ENCODE data around the gene ERICH4. TPM values are rescaled to one million over a fixed set of nuclear protein-coding genes. Genes with fewer than 3 reads are reported as not detected.

Gene ERICH4
- total RNA-seq, 1 donor from 2014 or later: not detected

DNA sequence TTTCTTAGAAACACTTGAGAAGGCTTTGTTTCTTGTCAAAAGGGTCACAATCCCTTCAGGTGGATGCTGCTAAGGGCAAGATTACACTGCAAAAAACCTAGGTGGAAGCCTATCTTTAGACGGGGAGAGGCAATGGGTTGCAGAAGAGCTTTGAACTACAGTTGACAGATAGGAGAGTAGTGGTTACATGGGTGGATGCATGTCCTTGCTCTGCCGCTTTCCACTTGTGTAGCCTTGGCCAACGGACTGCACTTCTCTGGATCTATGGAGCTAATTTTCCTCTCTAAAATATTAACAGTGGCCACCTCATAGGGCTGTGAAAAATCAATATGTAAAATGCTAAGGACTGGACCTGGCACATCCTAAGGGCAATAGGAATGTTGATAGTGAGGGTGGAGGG is 44.4 kb upstream of the ERICH4 start:
- ChIA-PET POLR2A (interaction anchor here (0.6 to 1.3 kb wide), 4 partner anchors 35 to 581 kb away, joined by 3 to 5 read pairs (median 3); partner anchors contain the start of gene B9D2), CTCF (no interaction called here)
- intact Hi-C loops (cut with micrococcal nuclease): no loop called here
- H3K27ac Mint-ChIP-seq: no peak overlapping the region
- peaks cover 25% of the 10 kb centered on the region for H3K36me3 Mint-ChIP-seq (ENCODE audit: low read depth)
- no peaks in the 10 kb centered on the region for H3K9me3 Mint-ChIP-seq
- TF ChIP-seq, protein P1, sequence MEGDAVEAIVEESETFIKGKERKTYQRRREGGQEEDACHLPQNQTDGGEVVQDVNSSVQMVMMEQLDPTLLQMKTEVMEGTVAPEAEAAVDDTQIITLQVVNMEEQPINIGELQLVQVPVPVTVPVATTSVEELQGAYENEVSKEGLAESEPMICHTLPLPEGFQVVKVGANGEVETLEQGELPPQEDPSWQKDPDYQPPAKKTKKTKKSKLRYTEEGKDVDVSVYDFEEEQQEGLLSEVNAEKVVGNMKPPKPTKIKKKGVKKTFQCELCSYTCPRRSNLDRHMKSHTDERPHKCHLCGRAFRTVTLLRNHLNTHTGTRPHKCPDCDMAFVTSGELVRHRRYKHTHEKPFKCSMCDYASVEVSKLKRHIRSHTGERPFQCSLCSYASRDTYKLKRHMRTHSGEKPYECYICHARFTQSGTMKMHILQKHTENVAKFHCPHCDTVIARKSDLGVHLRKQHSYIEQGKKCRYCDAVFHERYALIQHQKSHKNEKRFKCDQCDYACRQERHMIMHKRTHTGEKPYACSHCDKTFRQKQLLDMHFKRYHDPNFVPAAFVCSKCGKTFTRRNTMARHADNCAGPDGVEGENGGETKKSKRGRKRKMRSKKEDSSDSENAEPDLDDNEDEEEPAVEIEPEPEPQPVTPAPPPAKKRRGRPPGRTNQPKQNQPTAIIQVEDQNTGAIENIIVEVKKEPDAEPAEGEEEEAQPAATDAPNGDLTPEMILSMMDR (IDR thresholded peaks at IDR 0.05): no peak
- DNase-seq (no peak), ATAC-seq (ENCODE audit: low read depth) (no peak)
- peaks cover 47% of the 10 kb centered on the region for H3K4me1 Mint-ChIP-seq
- H3K4me3 Mint-ChIP-seq: peak overlapping the region; percentile 98
- H3K27me3 Mint-ChIP-seq: no peaks in the 10 kb centered on the region

GRCh38 chr19:41399091-41399490 is 43.9 kb upstream of the ERICH4 start:
- no peak for ATAC-seq (ENCODE audit: low read depth)
- TF ChIP-seq, protein P1 (IDR thresholded peaks at IDR 0.05): no peak

DNA sequence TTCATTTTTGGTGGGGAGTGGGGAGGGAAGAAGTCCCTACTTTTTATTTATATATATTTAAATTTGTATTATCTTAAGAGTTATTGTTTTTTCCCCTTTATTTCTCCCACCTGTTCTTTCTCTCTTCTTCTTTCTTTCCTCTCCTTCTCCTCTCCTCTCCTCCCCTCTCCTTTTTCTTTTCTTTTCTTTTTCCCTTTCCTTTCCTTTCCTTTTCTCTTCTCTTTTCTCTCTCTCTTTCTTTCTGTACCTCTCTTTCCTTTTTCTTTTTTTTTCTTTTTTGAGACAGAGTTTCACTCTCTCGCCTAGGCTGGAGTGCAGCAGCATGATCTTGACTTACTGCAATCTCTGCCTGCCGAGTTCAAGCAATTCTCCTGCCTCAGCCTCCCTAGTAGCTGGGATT is 43.4 kb upstream of the ERICH4 start:
- no peaks in the 10 kb centered on the region for H3K9me3 Mint-ChIP-seq
- no peaks in the 10 kb centered on the region for H3K27me3 Mint-ChIP-seq
- no peak for DNase-seq
- ChIA-PET POLR2A (interaction anchor here (0.6 kb wide), 2 partner anchors 8 to 167 kb away, joined by 3 read pairs; no protein-coding TSS in a partner anchor), CTCF (no interaction called here)
- peaks cover 23% of the 10 kb centered on the region for H3K36me3 Mint-ChIP-seq (ENCODE audit: low read depth)
- TF ChIP-seq, protein P1 (IDR thresholded peaks at IDR 0.05): no peak
- no peak for ATAC-seq (ENCODE audit: low read depth)
- H3K27ac Mint-ChIP-seq: no peak overlapping the region
- H3K4me3 Mint-ChIP-seq: peak overlapping the region; percentile 19
- intact Hi-C loops (cut with micrococcal nuclease): no loop called here
- H3K4me1 Mint-ChIP-seq: peaks cover 45% of the 10 kb centered on the region

More at GRCh38 chr19:41399091-41399490, 43.9 kb upstream of the ERICH4 start:
- POLR2A ChIA-PET: interaction anchor here (0.6 to 1.3 kb wide), 6 partner anchors 8 to 580 kb away, joined by 3 to 5 read pairs (median 3); partner anchors contain the start of gene B9D2
- intact Hi-C loops (cut with micrococcal nuclease): no loop called here
- H3K27ac Mint-ChIP-seq: peak overlapping the region; percentile 57
- peaks cover 23% of the 10 kb centered on the region for H3K36me3 Mint-ChIP-seq (ENCODE audit: low read depth)
- H3K4me1 Mint-ChIP-seq: peaks cover 45% of the 10 kb centered on the region
- H3K4me3 Mint-ChIP-seq: peak overlapping the region; percentile 98
- no peaks in the 10 kb centered on the region for H3K9me3 Mint-ChIP-seq
- H3K27me3 Mint-ChIP-seq: no peaks in the 10 kb centered on the region
- CTCF ChIA-PET: no interaction called here
- no peak for DNase-seq

DNA sequence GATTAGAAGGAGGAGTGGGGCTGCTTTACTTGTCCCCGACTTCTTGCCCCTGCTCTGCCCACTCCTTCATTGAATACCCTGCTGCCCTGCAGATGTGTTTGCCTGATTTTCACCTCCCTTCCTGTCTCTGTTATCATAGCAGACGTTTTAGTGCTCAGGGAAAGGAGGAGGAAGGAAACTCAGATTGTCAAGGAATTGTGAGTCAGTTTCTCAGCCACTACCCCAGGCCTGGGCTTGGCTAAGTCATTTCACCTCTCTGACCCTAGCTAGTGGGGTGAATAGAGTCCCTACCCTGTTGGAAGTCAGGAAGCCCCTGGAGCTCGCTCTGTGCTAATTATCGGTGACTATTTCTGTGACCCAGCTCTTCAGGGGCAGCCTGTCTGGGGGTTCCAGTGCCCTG is 41.5 kb upstream of the ERICH4 start:
- DNase-seq (no peak), ATAC-seq (ENCODE audit: low read depth) (no peak)
- TF ChIP-seq, protein P1 (IDR thresholded peaks at IDR 0.05): no peak
- Mint-ChIP-seq H3K36me3 (ENCODE audit: low read depth) (peaks cover 19% of the 10 kb centered on the region), H3K4me1 (peaks cover 33% of the 10 kb centered on the region), H3K9me3 (no peaks in the 10 kb centered on the region), H3K27ac (no peak overlapping the region), H3K27me3 (no peaks in the 10 kb centered on the region), H3K4me3 (no peak overlapping the region)
- ChIA-PET CTCF (no interaction called here), POLR2A (no interaction called here)
- intact Hi-C loops (cut with micrococcal nuclease): no loop called here

DNA sequence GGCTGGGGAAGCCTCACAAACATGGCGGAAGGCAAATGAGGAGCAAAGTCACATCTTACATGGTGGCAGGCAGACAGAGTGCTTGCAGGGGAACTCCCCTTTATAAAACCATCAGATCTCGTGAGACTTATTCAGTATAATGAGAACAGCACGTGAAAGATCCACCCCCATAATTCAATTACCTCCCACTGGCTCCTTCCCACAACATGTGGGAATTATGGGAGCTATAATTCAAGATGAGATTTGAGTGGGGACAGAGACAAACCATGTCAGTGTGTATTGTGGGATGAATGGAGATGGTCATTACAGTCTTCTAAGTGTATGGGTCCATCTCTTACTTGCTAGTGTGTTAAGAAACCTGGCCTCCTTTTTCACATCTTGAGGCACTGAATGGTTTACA is 40.9 kb upstream of the ERICH4 start:
- ATAC-seq (ENCODE audit: low read depth) (no peak), DNase-seq (no peak)
- H3K4me1 Mint-ChIP-seq: peaks cover 29% of the 10 kb centered on the region
- ChIA-PET POLR2A (no interaction called here), CTCF (no interaction called here)
- H3K36me3 Mint-ChIP-seq (ENCODE audit: low read depth): peaks cover 21% of the 10 kb centered on the region
- no peak overlapping the region for H3K27ac Mint-ChIP-seq
- TF ChIP-seq, protein P1 (IDR thresholded peaks at IDR 0.05): no peak
- H3K27me3 Mint-ChIP-seq: no peaks in the 10 kb centered on the region
- no peaks in the 10 kb centered on the region for H3K9me3 Mint-ChIP-seq
- H3K4me3 Mint-ChIP-seq: no peak overlapping the region
- intact Hi-C loops (cut with micrococcal nuclease): no loop called here

All from activated B cell treated with CpG ODN at 0.5 μM for 24 hours (primary cell).